K562 (cell line): Measurements from ENCODE around the gene EAPP. TPM values are rescaled to one million over a fixed set of nuclear protein-coding genes. Genes with fewer than 3 reads are reported as not detected.

Source experiments
- ATAC-seq: fragments of 200-7000 bp; cut with Tn5 transposase; 3 replicates; pipeline ENCODE4 v1.9.1; 2020; ENCODE audit warnings: moderate library complexity
- BruUV-seq: library from RNA; stranded (reverse); fragments of 400-500 nt; replicated peaks from 2 replicates; lab custom pipeline; 2021; lab: Mats Ljungman, UMichigan
- CTCF ChIA-PET: fragments of 300-600 bp; formaldehyde crosslinking; extraction: SDS; loops from one replicate; lab custom pipeline; 2021; ENCODE audit warnings: low intra/inter-chr PET ratio; lab: Yijun Ruan, JAX
- POLR2A ChIA-PET: fragments of 300-600, 350-650 bp; sonication (Branson Sonifier 250); formaldehyde crosslinking; extraction: SDS; loops from one replicate; lab custom pipeline; 2021; ENCODE audit warnings: antibody characterized with exemption, inconsistent platforms; lab: Yijun Ruan, JAX
- DNase-seq, 4 experiments: peaks; one replicate each; pipeline versions ENCODE4 v3.0.0 to v3.0.0-alpha.2; 2011 to 2018; ENCODE audit warnings: low spot score in 3 of 4, mixed read lengths in 3 of 4; ENCODE audit errors: extremely low read depth in 1 of 4
- FAIRE-seq: peaks from 2 replicates; lab custom pipeline; 2011; peaks lifted over from hg19 to GRCh38; lab: Jason Lieb, UNC
- H2AFZ ChIP-seq: 2 replicates; pipeline ENCODE4 v1.6.0; 2011; ENCODE audit warnings: low read depth, low read length, control low read depth, inconsistent platforms
- H3K27ac ChIP-seq: fragments of 200-600 bp; 3 replicates; pipeline ENCODE4 v1.8.0; 2011; ENCODE audit warnings: low read depth, mild to moderate bottlenecking, control low read depth, inconsistent platforms, low read length, moderate library complexity, mixed read lengths; ENCODE audit errors: extremely low read depth
- H3K27me3 ChIP-seq, 2 experiments: fragments of 300-600 bp in 1 of 2; 2 replicates in 1 of 2; 3 replicates in 1 of 2; pipeline versions ENCODE4 v1.6.0 to v1.8.0; 2011; ENCODE audit warnings: inconsistent platforms in 2 of 2, low read length in 2 of 2, mild to moderate bottlenecking in 1 of 2, mixed read lengths in 1 of 2, moderate library complexity in 1 of 2; ENCODE audit not compliant: control insufficient read depth in 2 of 2, insufficient read depth in 2 of 2
- H3K36me3 ChIP-seq: fragments of 300-600 bp; 3 replicates; pipeline ENCODE4 v1.8.0; 2011; ENCODE audit warnings: mild to moderate bottlenecking, low read length, inconsistent platforms; ENCODE audit not compliant: control insufficient read depth, insufficient read depth
- H3K4me1 ChIP-seq, 2 experiments: fragments of 200-600 bp in 1 of 2; replicated peaks in 1 of 2; 2 replicates in 1 of 2; 3 replicates in 1 of 2; pipeline versions ENCODE4 v1.5.1 to v1.8.0; 2011; ENCODE audit warnings: inconsistent platforms in 2 of 2, low read length in 2 of 2, mild to moderate bottlenecking in 1 of 2, mixed read lengths in 1 of 2, moderate library complexity in 1 of 2; ENCODE audit not compliant: control insufficient read depth in 2 of 2, insufficient read depth in 2 of 2
- H3K4me2 ChIP-seq: 2 replicates; pipeline ENCODE4 v1.6.1; 2011; ENCODE audit warnings: low read length, control low read depth, inconsistent platforms, mixed read lengths; ENCODE audit not compliant: insufficient read depth
- H3K4me3 ChIP-seq: fragments of 200-600 bp; sonication (generic), shearing (Covaris generic); 2 replicates; pipeline ENCODE4 v1.5.1; 2016; ENCODE audit warnings: control low read depth, inconsistent platforms
- H3K79me2 ChIP-seq: fragments of 200-600 bp; 3 replicates; pipeline ENCODE4 v1.8.0; 2011; ENCODE audit warnings: low read length, inconsistent platforms; ENCODE audit not compliant: control insufficient read depth, insufficient read depth
- H3K9ac ChIP-seq, 2 experiments: 2 replicates each; pipeline versions ENCODE4 v1.6.0 to v1.6.1; 2011; ENCODE audit warnings: low read depth in 2 of 2, low read length in 2 of 2, control low read depth in 1 of 2, inconsistent platforms in 1 of 2, mild to moderate bottlenecking in 1 of 2, mixed read lengths in 1 of 2; ENCODE audit not compliant: insufficient read depth in 1 of 2
- H3K9me1 ChIP-seq: one replicate; pipeline ENCODE4 v1.6.0; 2011; ENCODE audit warnings: inconsistent platforms, mild to moderate bottlenecking, low read length, moderate library complexity; ENCODE audit not compliant: control insufficient read depth, insufficient read depth
- H3K9me3 ChIP-seq: replicated peaks from 2 replicates; pipeline ENCODE4 v1.5.1; 2011; ENCODE audit warnings: low read depth, low read length, inconsistent platforms; ENCODE audit not compliant: control insufficient read depth, insufficient read depth
- H4K20me1 ChIP-seq: replicated peaks from 2 replicates; pipeline ENCODE4 v1.6.1; 2011; ENCODE audit warnings: low read length, inconsistent platforms, mixed read lengths; ENCODE audit not compliant: control insufficient read depth, insufficient read depth
- FOXJ2 ChIP-seq: fragments of 200-800 bp; sonication (Bioruptor generic); IDR thresholded peaks from 2 replicates; pipeline ENCODE4 v1.6.1; 2016; ENCODE audit warnings: missing genetic modification characterization, missing compliant biosample characterization
- GTF2F1 ChIP-seq: IDR thresholded peaks from 2 replicates; pipeline ENCODE4 v1.6.1; 2011; ENCODE audit warnings: low read depth, low read length, improper control_type of control experiment
- HLTF ChIP-seq: fragments of 450-650 bp; IDR thresholded peaks from 2 replicates; pipeline ENCODE4 v1.6.1; 2016
- HNRNPH1 ChIP-seq: fragments of 200-400 bp; formaldehyde crosslinking; optimal IDR thresholded peaks from 2 replicates; pipeline ENCODE3; 2017; ENCODE audit warnings: low read depth, mild to moderate bottlenecking, low read length, moderate library complexity
- MEF2A ChIP-seq: IDR thresholded peaks from 2 replicates; pipeline ENCODE4 v1.6.1; 2011; ENCODE audit warnings: low read depth, mild to moderate bottlenecking, low read length, moderate library complexity; ENCODE audit not compliant: control insufficient read depth
- NCOA4 ChIP-seq: fragments of 450-650 bp; IDR thresholded peaks from 2 replicates; pipeline ENCODE4 v1.6.1; 2018; ENCODE audit warnings: mild to moderate bottlenecking; ENCODE audit not compliant: partially characterized antibody
- NFE2 ChIP-seq: IDR thresholded peaks from 2 replicates; pipeline ENCODE4 v1.6.1; 2014; ENCODE audit warnings: antibody characterized with exemption, low read depth
- TGIF2 ChIP-seq: sonication (generic); formaldehyde crosslinking; IDR thresholded peaks from 2 replicates; pipeline ENCODE4 v1.8.1; 2022; ENCODE audit warnings: mild to moderate bottlenecking, missing genetic modification reagents, moderate library complexity
- ZBTB9 ChIP-seq: fragments of 450-650 bp; formaldehyde crosslinking; IDR thresholded peaks from 2 replicates; pipeline ENCODE4 v1.4.0; 2020; ENCODE audit warnings: mild to moderate bottlenecking, moderate library complexity
- ZNF780A ChIP-seq: fragments of 250-450 bp; sonication (Bioruptor Pico); IDR thresholded peaks from 2 replicates; pipeline ENCODE4 v1.5.0; 2021; ENCODE audit warnings: mild to moderate bottlenecking
- WGBS: fragments of 100-300 bp; shearing (Covaris generic); methylation state at CpG from one replicate; pipeline ENCODE4 v1.1.6; 2016; ENCODE audit warnings: low coverage, mixed read lengths; ENCODE audit not compliant: insufficient coverage; ENCODE audit errors: missing lambda C conversion rate; 5-methylcytosine and 5-hydroxymethylcytosine counted together
- in situ Hi-C: fragments of 300-500 bp; cut with MboI; formaldehyde crosslinking; loops from 4 replicates; pipeline ENCODE4 v1.15.0; 2018; ENCODE audit warnings: inconsistent platforms, mixed read lengths
- intact Hi-C: fragments of 100-400 bp; cut with micrococcal nuclease; formaldehyde crosslinking; loops from 2 replicates; pipeline ENCODE4 v1.14.2; 2022
- polyA plus RNA-seq, 8 experiments: library from polyadenylated mRNA; depleted of rRNA in 4 of 8; stranded (reverse) in 5 of 8; unstranded in 3 of 8; fragments of >200 nt; fragmentation: Nextera tagmentation in 2 of 8; fragmentation: Illumina TruSeq in 1 of 8; extraction: Ambion mirVana in 2 of 8; extraction: Trizol in 1 of 8; gene quantifications; 2 replicates each; pipeline versions ENCODE4 v1.2.1 to v1.2.3, GENCODE V29; 2011 to 2014; ENCODE audit warnings: inconsistent platforms in 1 of 8, missing spikeins in 1 of 8
- total RNA-seq, 7 experiments: library from RNA; depleted of rRNA in 6 of 7; stranded (reverse); fragments of >200 nt in 6 of 7; fragmentation: Illumina TruSeq in 2 of 7; extraction: Trizol in 2 of 7; gene quantifications; 2 replicates each; pipeline versions ENCODE4 v1.2.1 to v1.2.3, GENCODE V29; 2011 to 2021; ENCODE audit warnings: low replicate concordance in 1 of 7

The EAPP gene
- total and polyA plus RNA-seq, 9 of the 15 experiments (the other 6 are each of a cell fraction or from before 2014, with no cell fraction given): 19.0 to 67.6 (median 30.3) TPM

GRCh38 chr14:34489324-34489723 lies 50.2 kb downstream of the EAPP start:
- BruUV-seq: no TSS peak
- Histone ChIP-seq H3K9ac (no peak overlapping the region), H3K4me2 (no peak overlapping the region), H3K27ac (no peak overlapping the region), H3K4me1 (no peaks in the 10 kb centered on the region), H3K79me2 (no peaks in the 10 kb centered on the region), H3K36me3 (no peaks in the 10 kb centered on the region), H3K9me1 (no peaks in the 10 kb centered on the region), H3K9me3 (no peaks in the 10 kb centered on the region), H3K27me3 (no peaks in the 10 kb centered on the region), H2AFZ (0 out of 2 replicates have a peak overlapping the region, but pooled peaks have one; percentile 26), H3K4me3 (no peak overlapping the region), H4K20me1 (no peaks in the 10 kb centered on the region)
- no peak for ATAC-seq
- no peak for TF ChIP-seq GTF2F1
- TF ChIP-seq MEF2A: no peak
- TF ChIP-seq FOXJ2: no peak
- TF ChIP-seq NCOA4: no peak
- TF ChIP-seq ZNF780A (CRISPR knock-in tag): no peak
- no peak for TF ChIP-seq HNRNPH1
- no peak for TF ChIP-seq TGIF2 (CRISPR knock-in tag)
- TF ChIP-seq NFE2: no peak
- no peak for TF ChIP-seq HLTF
- TF ChIP-seq ZBTB9 (CRISPR knock-in tag): no peak
- ChIA-PET CTCF (no interaction called here), POLR2A (no interaction called here)
- intact Hi-C loops (no loop called here), in situ Hi-C loops (no loop called here)
- WGBS: 0% methylated on average over 1 of the region's 1 CpG
- no peak for DNase-seq
- FAIRE-seq: no peak
